ENCODE results near the gene CACNA1C.

CACNA1C gene

GRCh38 chr12:2347844-2348481 lies 295.2 kb downstream of the CACNA1C start:
- DNase-seq, result no peak

DNA sequence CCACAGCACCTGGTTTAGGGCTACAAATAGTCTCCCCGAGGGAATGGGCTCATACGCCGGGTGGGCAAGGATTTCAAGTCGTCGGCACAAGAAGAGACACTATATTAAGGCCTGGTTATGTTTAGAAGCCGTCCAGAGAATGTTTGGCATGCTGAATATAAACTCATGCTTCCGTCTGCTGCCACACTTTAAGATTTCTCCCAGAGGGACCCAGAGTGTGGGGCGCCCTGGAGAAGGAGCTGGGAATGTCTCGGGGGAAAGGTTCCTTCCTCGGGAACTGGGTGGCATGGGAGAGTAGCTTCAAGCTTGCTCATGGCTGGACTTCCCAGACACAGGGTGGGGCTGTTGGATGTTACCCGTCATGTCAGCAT lies 295.7 kb downstream of the CACNA1C start:
- DNase-seq, result no peak

- no peak for DNase-seq
Measured at GRCh38 chr12:2351161-2351560, 298.4 kb downstream of the CACNA1C start.

- no peak for DNase-seq
Measured at GRCh38 chr12:2352203-2352602, 299.4 kb downstream of the CACNA1C start.

GRCh38 chr12:2353281-2353680 lies 300.5 kb downstream of the CACNA1C start:
- DNase-seq, result no peak

GRCh38 chr12:2353691-2354090 lies 300.9 kb downstream of the CACNA1C start:
- no peak for DNase-seq

DNA sequence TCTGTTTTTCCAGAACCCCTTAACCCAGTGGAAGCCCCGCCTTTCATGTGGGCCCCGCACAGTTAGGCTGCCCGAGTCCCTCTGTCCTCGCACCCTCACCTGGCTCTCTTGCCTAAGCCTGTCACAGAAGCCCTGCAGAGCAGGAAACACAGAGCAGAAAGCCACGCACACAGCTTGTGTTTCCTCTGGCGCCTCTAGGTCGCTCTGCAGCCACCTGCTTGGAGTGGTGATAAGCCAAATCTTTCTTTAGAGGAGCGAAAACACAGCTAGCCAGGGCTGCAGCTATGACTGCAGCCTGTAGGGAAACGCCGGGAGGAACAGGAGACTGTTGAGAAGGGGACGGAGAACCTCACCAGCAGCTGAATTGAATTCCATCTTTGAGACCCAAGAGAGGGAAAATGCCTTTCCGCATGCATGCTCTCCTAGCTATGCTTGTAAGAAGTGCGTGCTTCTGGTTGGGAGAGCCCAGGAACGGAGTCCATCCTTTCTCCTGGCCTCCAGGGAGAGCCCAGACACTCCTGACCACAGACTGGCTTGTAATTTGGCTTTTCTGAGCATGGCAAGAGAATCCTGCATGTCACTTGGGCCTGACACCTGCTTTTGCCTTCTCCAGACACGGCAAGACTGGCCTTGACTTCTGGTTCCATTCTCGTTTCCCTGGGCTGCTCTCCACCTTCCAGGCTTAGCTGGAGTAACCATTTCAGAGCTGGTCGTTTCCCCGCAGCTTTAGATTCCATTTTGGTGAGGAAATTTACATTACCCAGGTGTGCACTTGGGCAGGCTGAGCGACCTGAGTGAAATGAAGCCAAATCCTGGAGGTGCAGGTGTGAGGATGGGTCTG lies 301.6 kb downstream of the CACNA1C start:
- DNase-seq, result no peak

DNA sequence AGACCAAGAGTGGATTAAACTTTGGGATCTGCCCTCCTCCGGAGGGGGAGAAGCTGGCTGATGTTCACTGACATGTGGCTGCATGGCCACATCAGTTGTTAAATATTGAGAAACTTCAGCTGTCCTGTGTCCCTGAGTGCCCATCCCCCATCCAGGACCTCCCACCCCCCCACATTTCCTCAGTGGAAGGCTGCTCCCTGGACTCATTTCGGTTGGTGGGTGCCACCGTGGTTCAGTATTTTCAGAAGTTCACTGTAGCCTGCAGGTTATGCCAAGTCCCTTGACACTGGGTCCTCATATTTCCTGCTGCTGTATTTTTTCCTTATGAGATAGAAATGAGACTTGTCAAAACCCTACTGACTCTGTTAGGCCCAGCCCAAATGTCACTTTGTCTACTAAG lies 302.4 kb downstream of the CACNA1C start:
- no peak for DNase-seq

GRCh38 chr12:2355604-2356003 lies 302.8 kb downstream of the CACNA1C start:
- DNase-seq, result no peak

- DNase-seq, result no peak
Measured at GRCh38 chr12:2356601-2357125, 303.9 kb downstream of the CACNA1C start.

DNA sequence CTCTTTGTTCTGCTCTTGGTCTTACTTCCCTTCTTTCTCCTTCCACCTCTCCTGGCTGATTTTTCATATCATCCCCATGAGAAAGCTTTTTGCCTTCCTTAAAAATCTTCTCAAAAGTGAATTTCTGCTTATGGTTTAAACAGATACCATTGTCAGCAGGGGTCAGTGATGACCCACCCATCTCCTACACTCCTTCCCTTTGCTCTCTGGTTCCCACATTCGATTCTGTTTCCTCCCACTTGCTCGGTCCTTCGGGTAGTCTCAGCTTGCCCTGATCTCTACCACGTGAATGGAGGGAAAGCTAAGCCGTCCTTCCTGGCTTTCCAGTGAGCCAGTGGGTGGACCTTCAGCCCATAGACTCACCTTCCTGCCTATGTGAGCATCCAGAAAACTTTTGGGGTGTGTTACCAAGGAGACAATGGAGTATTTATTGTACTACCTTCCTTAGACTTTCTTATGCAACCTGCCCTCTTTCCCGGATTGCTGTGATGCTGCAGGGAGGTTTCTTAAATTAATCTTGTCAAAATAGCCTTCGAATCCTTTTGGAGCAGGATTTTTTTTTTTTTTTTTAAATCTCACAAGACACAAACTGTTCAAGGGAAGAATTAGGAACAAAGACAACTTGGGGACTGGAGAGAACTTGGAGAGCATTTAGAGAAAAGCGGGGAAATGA lies 306.3 kb downstream of the CACNA1C start:
- no peak for DNase-seq

DNA sequence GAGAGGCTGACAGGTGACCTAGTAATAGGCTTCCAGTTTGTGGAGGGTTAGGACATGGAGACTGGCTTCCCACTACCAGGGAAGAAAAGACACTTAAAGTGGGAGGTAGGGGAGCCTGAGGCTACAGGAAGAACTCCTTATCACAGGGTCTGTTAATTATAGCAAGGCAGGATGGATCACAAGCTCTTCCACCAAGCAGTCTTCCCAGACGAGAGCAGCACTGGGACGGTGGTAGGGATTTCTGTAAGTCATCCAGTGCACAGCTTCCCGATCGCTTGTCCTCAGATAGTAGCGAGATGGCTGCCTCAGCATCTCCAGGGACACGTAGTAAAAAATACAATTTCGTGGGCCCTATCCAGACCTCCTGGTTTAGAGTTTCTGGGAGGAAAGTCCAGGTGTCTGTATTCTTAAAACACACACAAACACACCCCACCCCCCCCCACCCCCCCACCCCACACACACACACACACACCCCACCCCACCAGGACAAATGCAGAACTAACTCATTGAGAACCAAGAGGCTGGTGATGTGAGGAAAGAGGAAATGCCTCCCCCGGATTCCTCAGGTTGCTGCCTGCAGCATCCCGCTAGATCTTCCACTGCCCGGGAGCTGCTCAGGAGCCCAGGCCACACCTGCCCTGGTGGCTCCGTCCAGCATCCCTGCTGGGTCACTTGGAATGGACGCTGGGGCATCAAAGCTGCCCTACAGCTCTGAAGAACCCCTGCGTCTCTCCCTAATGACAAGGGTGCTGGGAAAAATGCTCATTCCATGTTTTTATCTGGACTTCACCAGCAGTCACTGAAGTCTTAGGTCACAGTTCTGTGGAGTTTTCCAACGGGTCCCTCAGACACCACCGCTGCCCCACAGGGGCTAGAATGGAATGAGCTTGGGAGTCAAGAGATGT lies 307.2 kb downstream of the CACNA1C start:
- no peak for DNase-seq

DNA sequence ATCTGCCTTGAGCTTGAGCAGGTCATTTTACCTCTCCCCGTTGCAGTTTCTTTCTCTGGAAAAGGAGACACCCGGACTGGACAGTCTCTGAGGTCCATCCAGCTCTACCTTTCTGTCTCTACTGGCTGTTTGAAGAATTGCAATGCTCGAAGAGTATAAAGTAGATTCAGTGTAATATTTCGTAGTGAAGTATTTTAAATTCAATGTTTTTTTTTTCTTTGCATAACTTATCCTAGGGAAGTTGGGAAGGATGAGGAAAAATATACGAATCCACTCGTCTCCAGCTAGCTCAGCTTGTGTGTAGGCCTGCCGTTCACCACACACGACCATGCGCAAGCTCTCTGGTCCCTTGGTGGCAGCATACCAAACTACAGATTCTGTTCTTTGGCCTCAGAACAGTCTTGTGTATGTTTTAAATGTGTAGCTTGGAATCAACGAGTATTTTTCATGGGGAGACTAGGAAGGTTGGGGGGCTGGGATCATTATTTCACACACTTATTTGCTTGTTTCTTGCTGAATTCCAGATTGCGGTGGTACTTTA lies 307.9 kb downstream of the CACNA1C start:
- no peak for DNase-seq

DNA sequence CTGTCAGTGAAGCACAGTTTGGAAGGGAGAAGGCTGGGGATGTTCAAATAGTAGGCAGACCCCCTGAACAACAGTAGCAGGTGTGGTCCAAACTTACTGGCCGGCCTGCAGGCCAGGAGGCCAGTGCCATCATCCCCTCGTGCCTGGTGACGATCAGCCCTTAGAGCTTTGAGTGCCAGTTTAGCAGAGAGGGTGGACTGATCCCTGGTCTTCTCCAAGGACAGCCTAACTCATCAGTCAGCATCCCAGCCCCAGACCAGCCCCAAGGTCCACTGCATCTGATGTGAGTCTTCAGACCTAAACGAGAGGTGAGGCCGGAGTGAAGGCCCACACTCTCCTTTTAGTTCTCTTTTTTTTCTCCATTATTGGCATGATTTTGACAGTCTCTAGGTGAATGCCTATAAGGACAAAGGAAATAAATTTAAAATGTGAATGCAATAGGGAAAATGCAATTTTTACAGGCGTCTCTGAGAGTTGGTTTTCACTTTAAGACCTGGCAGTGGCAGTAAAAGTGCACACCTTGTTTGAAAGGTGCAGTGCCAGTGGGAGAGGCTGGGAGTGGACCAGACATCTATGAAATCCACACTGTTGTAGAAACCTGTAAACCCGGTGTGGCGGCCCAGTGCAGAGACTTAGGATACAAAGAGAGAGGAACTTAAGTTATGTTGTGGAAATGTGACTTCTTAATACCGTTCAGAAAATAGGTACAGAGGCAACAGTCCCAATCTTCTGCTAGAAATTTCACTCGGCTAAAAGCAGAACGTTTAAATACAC lies 311.2 kb downstream of the CACNA1C start:
- no peak for DNase-seq

- no peak for DNase-seq
Measured at GRCh38 chr12:2364631-2365051, 311.9 kb downstream of the CACNA1C start.

DNA sequence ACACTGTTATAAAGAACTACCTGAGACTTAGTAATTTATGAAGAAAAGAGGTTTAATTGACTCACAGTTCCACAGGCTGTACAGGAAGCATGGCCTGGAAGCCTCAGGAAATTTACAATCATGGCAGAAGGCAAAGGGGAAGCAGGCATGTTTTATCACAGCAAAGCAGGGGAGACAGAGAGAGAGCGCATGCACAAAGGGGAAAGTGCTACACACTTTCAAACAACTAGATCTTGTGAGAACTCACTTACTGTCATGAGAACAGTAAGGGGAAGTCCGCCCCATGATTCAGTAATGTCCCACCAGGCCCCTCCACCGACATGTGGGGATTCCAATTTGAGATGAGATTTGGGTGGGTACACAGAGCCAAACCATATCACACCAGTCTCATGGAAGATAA lies 313.9 kb downstream of the CACNA1C start:
- DNase-seq, result no peak

DNA sequence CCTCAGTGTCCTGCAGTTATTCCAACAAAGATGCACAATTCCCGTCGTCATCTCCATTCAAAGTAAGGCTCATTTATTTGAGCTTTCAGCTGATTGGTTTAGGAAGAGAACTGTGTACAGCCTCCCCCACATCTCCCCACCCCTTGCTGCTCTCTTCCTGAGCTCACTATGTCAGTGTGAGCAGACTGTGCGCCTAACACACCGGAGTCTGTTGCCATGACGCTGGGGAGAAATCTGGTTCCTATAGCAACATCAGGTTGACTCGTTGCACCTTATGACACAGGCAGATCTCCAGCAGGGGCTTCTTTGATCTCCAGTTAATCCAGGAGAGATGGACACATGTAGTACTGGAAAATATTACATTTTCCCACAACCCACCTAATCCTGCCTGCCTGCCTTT lies 319.4 kb downstream of the CACNA1C start:
- no peak for DNase-seq

GRCh38 chr12:2372735-2373134 lies 319.9 kb downstream of the CACNA1C start:
- no peak for DNase-seq

GRCh38 chr12:2373307-2373706 lies 320.5 kb downstream of the CACNA1C start:
- no peak for DNase-seq

GRCh38 chr12:2374092-2374906 lies 321.5 kb downstream of the CACNA1C start:
- no peak for DNase-seq

DNA sequence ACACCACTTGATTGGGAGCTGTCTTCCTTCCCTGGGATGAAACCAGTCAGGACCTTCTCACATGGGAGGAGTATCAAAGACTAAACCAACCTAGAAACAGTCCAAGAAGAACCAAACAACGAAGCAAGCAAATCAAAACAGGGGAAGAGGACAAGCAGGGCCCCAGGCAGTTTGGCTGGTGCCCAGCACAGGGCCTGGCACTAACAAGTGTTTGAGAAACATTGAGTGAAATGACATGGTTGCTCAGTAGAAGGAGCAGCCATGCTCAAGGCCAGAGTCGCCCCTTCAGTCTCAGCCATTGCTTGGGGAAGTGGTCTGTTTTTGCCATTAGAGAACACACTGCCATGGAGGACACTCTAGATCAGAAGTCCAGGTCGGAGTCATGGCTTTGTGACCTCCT lies 323.1 kb downstream of the CACNA1C start:
- no peak for DNase-seq

All from activated naive CD4-positive, alpha-beta T cell treated with Interleukin-2 at 50 U/mL for 16 hours (primary cell).